Activated CD4-positive, alpha-beta T cell treated with anti-CD3 and anti-CD28 coated beads for 24 hours (primary cell): ENCODE data around the gene STX18.
"Not testable (repeated sequence)": the region's sequence is repeated elsewhere in the genome, so short reads cannot be mapped to it uniquely, and the experiment has no call there.

Experiments used
- DNase-seq, 2 donors: peaks; one replicate each; pipeline ENCODE4 v3.0.0-alpha.2; 2020; ENCODE audit warnings: low read depth in 2 of 2

The STX18 gene

GRCh38 chr4:4510641-4511040 lies 31.2 kb downstream of the STX18 start:
- DNase-seq = not testable (repeated sequence)

- DNase-seq = no peak
Observed at GRCh38 chr4:4509521-4509920, 32.3 kb downstream of the STX18 start.

GRCh38 chr4:4507923-4508322 lies 33.9 kb downstream of the STX18 start:
- no peak for DNase-seq

- DNase-seq = no peak
Observed at GRCh38 chr4:4507403-4507802, 34.4 kb downstream of the STX18 start.

GRCh38 chr4:4506961-4507360 lies 34.9 kb downstream of the STX18 start:
- no peak for DNase-seq

- not testable (repeated sequence) for DNase-seq
Observed at GRCh38 chr4:4505211-4505610, 36.6 kb downstream of the STX18 start.

GRCh38 chr4:4504783-4505182 lies 37.1 kb downstream of the STX18 start:
- no peak for DNase-seq

GRCh38 chr4:4502694-4503311 lies 39.0 kb downstream of the STX18 start:
- DNase-seq = no peak

GRCh38 chr4:4501679-4502078 lies 40.2 kb downstream of the STX18 start:
- DNase-seq = no peak

- DNase-seq = no peak
Observed at GRCh38 chr4:4499438-4500123, 42.3 kb downstream of the STX18 start.

GRCh38 chr4:4496592-4497372 lies 45.1 kb downstream of the STX18 start:
- DNase-seq = no peak

- no peak for DNase-seq
Observed at GRCh38 chr4:4494882-4495281, 47.0 kb downstream of the STX18 start.

- DNase-seq = no peak
Observed at GRCh38 chr4:4492161-4492847, 49.5 kb downstream of the STX18 start.

- no peak for DNase-seq
Observed at GRCh38 chr4:4491396-4491893, 50.4 kb downstream of the STX18 start.

- DNase-seq = no peak
Observed at GRCh38 chr4:4490816-4491215, 51.0 kb downstream of the STX18 start.

- DNase-seq = no peak
Observed at GRCh38 chr4:4490041-4490440, 51.8 kb downstream of the STX18 start.

GRCh38 chr4:4488405-4489404 lies 53.1 kb downstream of the STX18 start:
- peak; percentile 50 for DNase-seq

GRCh38 chr4:4486969-4487368 lies 54.9 kb downstream of the STX18 start:
- no peak for DNase-seq

GRCh38 chr4:4485806-4486205 lies 56.0 kb downstream of the STX18 start:
- DNase-seq = no peak

- DNase-seq = no peak
Observed at GRCh38 chr4:4481399-4481994, 60.4 kb downstream of the STX18 start.
